Peyer's patch (tissue), 4 donors: Measurements from ENCODE around the gene ZNF318. TPM values are rescaled to one million over a fixed set of nuclear protein-coding genes. Genes with fewer than 3 reads are reported as not detected.
"Not testable (repeated sequence)": the region's sequence is repeated elsewhere in the genome, so short reads cannot be mapped to it uniquely, and the experiment has no call there.

Source experiments
- DNase-seq, 3 donors: peaks; one replicate each; pipeline ENCODE4 v3.0.0-alpha.2; 2017 to 2019
- H3K27ac ChIP-seq, 4 donors: fragments of 200-600 bp; sonication (generic); one replicate each; pipeline ENCODE4 v1.5.1; 2016 to 2019
- H3K27me3 ChIP-seq, 2 donors: fragments of 200-600 bp; sonication (generic); one replicate each; pipeline ENCODE4 v1.5.1; 2019
- H3K36me3 ChIP-seq, 3 donors: fragments of 200-600 bp; sonication (generic); one replicate each; pipeline ENCODE4 v1.5.1; 2016 to 2019
- H3K4me1 ChIP-seq, 4 donors: fragments of 200-600 bp; sonication (generic); one replicate each; pipeline ENCODE4 v1.5.1; 2016 to 2019
- H3K4me3 ChIP-seq, 4 donors: fragments of 200-600 bp; sonication (generic); 1 replicate in 3 of 4; 2 replicates in 1 of 4; pipeline ENCODE4 v1.5.1; 2016 to 2019; ENCODE audit warnings: mild to moderate bottlenecking in 1 of 4
- H3K9me3 ChIP-seq, 4 donors: fragments of 200-600 bp; sonication (generic); one replicate each; pipeline ENCODE4 v1.5.1; 2016 to 2019; ENCODE audit warnings: mild to moderate bottlenecking in 1 of 4
- POLR2A ChIP-seq, 2 donors: fragments of 450-650 bp; IDR thresholded peaks; one replicate each; pipeline ENCODE4 v1.5.1; 2017; ENCODE audit warnings: antibody characterized with exemption in 2 of 2, mild to moderate bottlenecking in 2 of 2, moderate library complexity in 2 of 2
- total RNA-seq, 4 donors: library from RNA; depleted of rRNA; stranded (reverse); fragments of >200 nt; gene quantifications; one replicate each; pipeline ENCODE4 v1.1.0, GENCODE V29; 2016
- TF ChIP-seq, protein P1 (sequence below), 6 experiments: fragments of 450-650 bp in 4 of 6; fragments of 200-600 bp in 2 of 6; sonication (generic) in 1 of 6; IDR thresholded peaks; one replicate each; pipeline ENCODE4 v1.5.1; 2017 to 2019; ENCODE audit warnings: antibody characterized with exemption in 6 of 6, mild to moderate bottlenecking in 3 of 6, moderate library complexity in 1 of 6

Gene ZNF318
- total RNA-seq, 4 donors from 2014 or later = 16.6 to 42.9 (median 24.5) TPM

DNA sequence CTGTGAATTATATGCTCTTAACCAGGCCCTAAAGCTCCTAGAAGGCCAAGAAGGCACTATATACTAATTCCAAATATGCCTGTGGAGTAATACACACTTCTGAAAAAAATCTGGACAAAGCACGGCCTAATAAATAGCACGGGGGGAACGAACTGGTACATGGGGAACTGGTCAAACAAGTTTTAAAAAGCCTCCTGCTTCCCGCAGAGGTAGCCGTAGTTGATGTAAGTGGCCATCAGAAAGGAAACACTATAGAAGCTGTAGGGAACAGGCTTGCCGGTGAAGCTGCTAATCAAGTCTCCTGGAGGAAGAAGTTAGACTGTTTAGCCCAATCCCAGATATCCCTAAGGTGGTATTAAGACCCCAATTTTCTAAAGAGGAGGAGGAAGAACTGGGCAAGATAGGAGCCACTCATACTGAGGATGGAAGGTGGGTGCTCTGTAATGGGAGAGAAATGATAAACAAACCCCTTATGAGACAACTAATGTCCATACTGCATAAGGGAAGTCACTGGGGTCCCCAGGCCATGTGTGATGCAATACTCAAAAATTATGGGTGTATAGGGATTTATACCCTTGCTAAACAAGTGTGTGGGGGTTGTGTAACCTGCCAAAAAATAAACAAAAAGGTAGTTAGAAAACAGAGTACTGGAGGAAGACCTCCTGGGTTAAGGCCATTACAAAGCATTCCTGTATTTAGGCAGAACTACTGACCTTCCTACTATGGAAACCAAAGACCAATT, 27.1 kb upstream of the ZNF318 start:
- DNase-seq = no peak
- TF ChIP-seq, protein P1, sequence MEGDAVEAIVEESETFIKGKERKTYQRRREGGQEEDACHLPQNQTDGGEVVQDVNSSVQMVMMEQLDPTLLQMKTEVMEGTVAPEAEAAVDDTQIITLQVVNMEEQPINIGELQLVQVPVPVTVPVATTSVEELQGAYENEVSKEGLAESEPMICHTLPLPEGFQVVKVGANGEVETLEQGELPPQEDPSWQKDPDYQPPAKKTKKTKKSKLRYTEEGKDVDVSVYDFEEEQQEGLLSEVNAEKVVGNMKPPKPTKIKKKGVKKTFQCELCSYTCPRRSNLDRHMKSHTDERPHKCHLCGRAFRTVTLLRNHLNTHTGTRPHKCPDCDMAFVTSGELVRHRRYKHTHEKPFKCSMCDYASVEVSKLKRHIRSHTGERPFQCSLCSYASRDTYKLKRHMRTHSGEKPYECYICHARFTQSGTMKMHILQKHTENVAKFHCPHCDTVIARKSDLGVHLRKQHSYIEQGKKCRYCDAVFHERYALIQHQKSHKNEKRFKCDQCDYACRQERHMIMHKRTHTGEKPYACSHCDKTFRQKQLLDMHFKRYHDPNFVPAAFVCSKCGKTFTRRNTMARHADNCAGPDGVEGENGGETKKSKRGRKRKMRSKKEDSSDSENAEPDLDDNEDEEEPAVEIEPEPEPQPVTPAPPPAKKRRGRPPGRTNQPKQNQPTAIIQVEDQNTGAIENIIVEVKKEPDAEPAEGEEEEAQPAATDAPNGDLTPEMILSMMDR (IDR thresholded peaks at IDR 0.05) = no peak
- TF ChIP-seq POLR2A (IDR thresholded peaks at IDR 0.05) = no peak

DNA sequence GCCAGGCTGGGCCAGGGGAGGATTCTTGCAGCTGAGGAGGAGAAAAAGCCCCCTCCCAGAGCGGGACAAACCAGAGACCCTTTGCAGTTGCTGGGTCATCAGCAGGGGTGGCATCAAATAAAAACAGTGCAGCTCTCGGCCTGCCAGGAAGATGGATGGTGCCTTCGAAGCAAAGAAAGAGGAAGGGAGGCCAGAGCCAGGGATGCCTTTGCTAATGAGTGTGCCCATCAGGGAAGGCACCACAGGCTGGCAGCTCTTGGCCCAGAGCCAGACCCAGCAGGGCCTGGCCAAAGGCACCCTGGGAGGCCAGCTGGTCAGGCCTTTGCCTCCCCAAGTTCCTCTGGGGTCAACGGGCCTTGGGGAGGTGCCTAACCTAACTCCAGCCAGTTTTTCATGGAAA, 26.3 kb upstream of the ZNF318 start:
- Histone ChIP-seq H3K27ac (no peak overlapping the region), H3K36me3 (no peaks in the 10 kb centered on the region), H3K9me3 (no peaks in the 10 kb centered on the region), H3K27me3 (no peaks in the 10 kb centered on the region), H3K4me1 (no peaks in the 10 kb centered on the region), H3K4me3 (no peak overlapping the region)
- no peak for DNase-seq
- TF ChIP-seq POLR2A (IDR thresholded peaks at IDR 0.05) = no peak
- TF ChIP-seq, protein P1 (IDR thresholded peaks at IDR 0.05) = no peak

More for the DNA sequence above, 27.1 kb upstream of the ZNF318 start:
- no peaks in the 10 kb centered on the region for H3K4me1 ChIP-seq
- H3K9me3 ChIP-seq = no peaks in the 10 kb centered on the region
- H3K4me3 ChIP-seq = no peak overlapping the region
- H3K27me3 ChIP-seq = no peaks in the 10 kb centered on the region
- H3K36me3 ChIP-seq = no peaks in the 10 kb centered on the region
- H3K27ac ChIP-seq = no peak overlapping the region

DNA sequence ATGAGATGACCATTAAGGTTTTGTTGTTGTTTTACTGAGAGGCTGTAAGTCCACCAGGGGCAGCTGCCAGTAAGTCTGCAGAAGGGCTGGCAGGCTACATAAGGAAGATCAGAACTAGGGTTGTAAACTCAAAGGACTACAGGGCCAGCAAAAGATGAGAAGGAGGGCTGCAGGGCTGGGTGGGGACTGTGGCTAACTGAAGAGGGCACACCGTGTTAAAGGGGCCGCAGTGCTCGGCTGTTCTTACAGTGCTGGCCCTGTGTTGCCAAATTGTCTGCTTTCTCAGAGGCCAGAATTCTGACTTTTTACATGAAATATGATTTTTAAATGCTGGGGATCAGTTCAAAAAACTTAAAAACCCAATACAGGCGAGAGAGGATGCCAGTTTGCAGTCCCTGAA, 25.5 kb upstream of the ZNF318 start:
- Histone ChIP-seq H3K36me3 (no peaks in the 10 kb centered on the region), H3K4me3 (no peak overlapping the region)
- no peak for TF ChIP-seq POLR2A (IDR thresholded peaks at IDR 0.05)
- TF ChIP-seq, protein P1 (IDR thresholded peaks at IDR 0.05) = no peak

DNA sequence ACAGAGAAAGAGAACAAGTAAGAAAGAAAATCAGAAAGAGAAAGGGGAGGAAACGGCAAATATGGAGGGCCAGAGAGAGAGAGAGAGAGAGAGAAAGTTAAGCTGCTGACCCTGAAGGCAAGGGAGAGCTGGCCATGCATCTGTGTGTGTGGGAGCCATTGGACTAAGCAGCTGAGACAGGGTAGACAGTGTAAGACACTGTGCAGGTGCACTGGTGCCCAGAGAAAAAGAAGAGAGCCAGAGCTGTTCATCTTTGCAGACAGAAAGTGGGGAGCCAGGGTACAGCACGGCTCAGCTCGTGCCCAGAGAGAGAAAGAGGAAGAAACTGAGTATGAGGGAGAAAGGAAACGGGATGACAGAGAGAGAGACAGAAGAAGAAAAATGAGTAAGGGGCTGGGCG, 24.2 kb upstream of the ZNF318 start:
- no peaks in the 10 kb centered on the region for H3K4me1 ChIP-seq
- no peaks in the 10 kb centered on the region for H3K9me3 ChIP-seq
- no peak overlapping the region for H3K4me3 ChIP-seq
- no peak overlapping the region for H3K27ac ChIP-seq
- no peaks in the 10 kb centered on the region for H3K27me3 ChIP-seq
- H3K36me3 ChIP-seq = no peaks in the 10 kb centered on the region
- TF ChIP-seq POLR2A (IDR thresholded peaks at IDR 0.05) = no peak
- TF ChIP-seq, protein P1 (IDR thresholded peaks at IDR 0.05) = no peak
- no peak for DNase-seq

More for the DNA sequence above, 25.5 kb upstream of the ZNF318 start:
- H3K27ac ChIP-seq = no peak overlapping the region
- no peaks in the 10 kb centered on the region for H3K27me3 ChIP-seq
- H3K4me1 ChIP-seq = no peaks in the 10 kb centered on the region
- no peak for DNase-seq
- H3K9me3 ChIP-seq = no peaks in the 10 kb centered on the region

DNA sequence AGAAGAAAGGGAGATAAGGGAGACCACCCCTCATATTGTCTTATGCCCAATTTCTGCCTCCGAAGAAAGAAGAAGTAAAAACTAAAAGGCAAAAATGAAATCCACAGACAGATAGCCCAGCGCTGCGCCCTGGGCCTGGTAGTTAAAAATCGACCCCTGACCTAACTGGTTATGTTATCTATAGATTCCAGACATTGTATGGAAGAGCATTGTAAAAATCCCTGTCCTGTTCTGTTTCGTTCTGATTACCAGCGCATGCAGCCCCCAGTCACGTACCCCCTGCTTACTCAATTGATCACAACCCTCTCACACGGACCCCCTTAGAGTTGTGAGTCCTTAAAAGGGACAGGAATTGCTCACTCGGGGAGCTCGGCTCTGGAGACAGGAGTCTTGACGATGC, 23.7 kb upstream of the ZNF318 start:
- H3K4me1 ChIP-seq, H3K9me3 ChIP-seq, H3K4me3 ChIP-seq, DNase-seq, H3K27ac ChIP-seq, H3K27me3 ChIP-seq, H3K36me3 ChIP-seq: not testable (repeated sequence)

DNA sequence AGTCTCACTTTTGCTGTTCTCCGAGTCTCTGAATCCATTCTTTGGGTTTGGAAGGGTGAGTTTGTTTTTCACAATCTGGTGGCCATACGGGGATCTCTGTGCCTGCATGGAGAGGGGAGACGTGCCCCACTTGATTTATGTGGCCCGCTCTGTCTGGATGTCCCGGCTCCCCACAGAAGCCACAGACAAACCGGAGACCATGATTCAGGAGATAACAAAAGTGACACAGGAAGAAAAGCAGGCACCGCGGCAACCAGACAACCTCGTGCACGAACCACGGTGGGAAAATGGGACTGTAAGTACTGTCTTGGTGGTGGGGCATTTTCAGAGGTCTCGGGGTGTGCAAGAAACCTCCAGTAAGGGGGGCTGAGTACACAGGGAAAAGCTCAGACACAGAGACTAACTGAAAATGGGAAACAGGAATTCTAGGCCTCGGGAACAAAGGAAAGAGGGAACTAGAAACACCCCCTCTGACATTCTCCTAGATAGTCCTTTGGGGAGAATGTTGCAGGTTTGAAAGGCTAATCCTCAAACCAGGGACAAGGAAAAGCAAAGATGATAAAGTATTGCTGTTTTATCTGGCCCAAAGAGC, 22.1 kb upstream of the ZNF318 start:
- Histone ChIP-seq H3K27ac (no peak overlapping the region), H3K27me3 (no peaks in the 10 kb centered on the region), H3K4me3 (no peak overlapping the region), H3K4me1 (no peaks in the 10 kb centered on the region), H3K36me3 (no peaks in the 10 kb centered on the region), H3K9me3 (no peaks in the 10 kb centered on the region)
- TF ChIP-seq POLR2A (IDR thresholded peaks at IDR 0.05) = no peak
- TF ChIP-seq, protein P1 (IDR thresholded peaks at IDR 0.05) = no peak
- DNase-seq = no peak

DNA sequence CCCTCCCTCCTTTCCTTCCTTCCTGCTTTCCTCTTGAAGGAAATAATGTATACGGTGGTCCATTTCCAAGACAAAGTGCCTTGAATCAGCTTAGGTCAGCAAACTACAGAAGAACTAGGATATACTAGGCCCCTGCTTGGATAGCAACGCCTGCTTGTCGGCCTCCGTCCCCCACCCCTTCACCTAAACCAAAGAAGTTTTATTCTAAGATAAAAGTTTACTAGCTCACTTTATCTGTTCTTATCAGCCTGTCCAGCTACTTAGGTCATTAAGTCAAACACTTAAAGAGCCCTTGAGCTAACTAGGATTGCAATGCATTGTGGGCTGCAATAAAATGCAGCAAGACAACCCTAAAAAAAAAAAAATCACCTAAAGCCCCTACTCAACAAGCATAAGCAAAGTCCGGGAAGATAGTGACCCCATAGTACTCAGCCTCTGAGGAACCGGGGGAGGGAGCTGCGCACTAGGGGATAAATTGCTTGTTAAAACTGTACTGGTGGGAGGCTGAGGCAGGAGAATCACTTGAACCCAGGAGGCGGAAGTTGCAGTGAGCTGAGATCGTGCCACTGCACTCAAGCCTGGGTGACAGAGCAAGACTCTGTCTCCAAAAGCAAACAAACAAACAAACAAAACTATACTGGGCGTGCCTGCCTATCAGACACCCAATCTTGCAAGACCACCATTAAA, 21.4 kb upstream of the ZNF318 start:
- H3K4me1 ChIP-seq, H3K27ac ChIP-seq, H3K4me3 ChIP-seq, H3K9me3 ChIP-seq, H3K27me3 ChIP-seq, DNase-seq, H3K36me3 ChIP-seq: not testable (repeated sequence)
